HCT116 (cell line): ENCODE measurements around the gene ADI1. TPM values are rescaled to one million over a fixed set of nuclear protein-coding genes. Genes with fewer than 3 reads are reported as not detected.

Experiments used
- ATAC-seq: fragments of 200-7000 bp; cut with Tn5 transposase; 2 replicates; pipeline ENCODE4 v1.9.1; 2020; ENCODE audit warnings: mild to moderate bottlenecking, moderate library complexity
- BruUV-seq: library from RNA; stranded (reverse); fragments of 400-500 nt; replicated peaks from 2 replicates; lab custom pipeline; 2021; lab: Mats Ljungman, UMichigan
- CTCF ChIA-PET: fragments of 300-600 bp; sonication (Branson Sonifier 250); formaldehyde crosslinking; loops from one replicate; lab custom pipeline; 2021; ENCODE audit warnings: antibody characterized with exemption; lab: Charles Lee
- POLR2A ChIA-PET: fragments of 300-600, 350-600 bp; sonication (Branson Sonifier 250); formaldehyde crosslinking; loops from one replicate; lab custom pipeline; 2021; ENCODE audit warnings: antibody characterized with exemption; lab: Charles Lee
- RAD21 ChIA-PET, 2 experiments: fragments of 300-600 bp; sonication (Branson Sonifier 250); formaldehyde crosslinking; loops; one replicate each; lab custom pipeline; 2023; ENCODE audit warnings: low total read pairs in 2 of 2; ENCODE audit not compliant: uncharacterized antibody in 2 of 2, unreplicated experiment in 2 of 2, low non-redundant PET in 1 of 2; lab: Charles Lee
- DNase-seq: peaks from one replicate; pipeline ENCODE4 v3.0.0-alpha.2; 2010; ENCODE audit warnings: low read depth, low spot score
- H2AFZ ChIP-seq: fragments of 200-600 bp; shearing (Covaris generic), sonication (generic); 2 replicates; pipeline ENCODE4 v1.6.1; 2017; ENCODE audit warnings: low read depth, mixed run types, mixed read lengths, antibody characterized with exemption, low read length; ENCODE audit not compliant: poor library complexity, severe bottlenecking
- H3K27ac ChIP-seq: 2 replicates; pipeline ENCODE4 v1.5.1; 2012; ENCODE audit warnings: low read depth, low read length
- H3K27me3 ChIP-seq: fragments of 200-600 bp; sonication (generic); 2 replicates; pipeline ENCODE4 v1.6.1; 2016; ENCODE audit warnings: mixed run types, low read length, mixed read lengths; ENCODE audit not compliant: insufficient read depth
- H3K36me3 ChIP-seq, 2 experiments: fragments of 200-500 bp in 1 of 2; fragments of 200-600 bp in 1 of 2; sonication (Bioruptor generic) in 1 of 2; sonication (generic) in 1 of 2; 2 replicates each; pipeline versions ENCODE4 v1.5.1 to v1.6.1; 2014 to 2016; ENCODE audit warnings: low read length in 2 of 2, inconsistent platforms in 1 of 2, mixed read lengths in 1 of 2, mixed run types in 1 of 2; ENCODE audit not compliant: insufficient read depth in 2 of 2, control insufficient read depth in 1 of 2
- H3K4me1 ChIP-seq, 2 experiments: fragments of 200-600 bp in 1 of 2; sonication (generic) in 1 of 2; 2 replicates each; pipeline versions ENCODE4 v1.5.1 to v1.6.1; 2012 to 2017; ENCODE audit warnings: low read length in 2 of 2, inconsistent platforms in 1 of 2, mild to moderate bottlenecking in 1 of 2, mixed read lengths in 1 of 2, mixed run types in 1 of 2, moderate library complexity in 1 of 2; ENCODE audit not compliant: insufficient read depth in 2 of 2, control insufficient read depth in 1 of 2
- H3K4me2 ChIP-seq: fragments of 200-600 bp; sonication (generic); 2 replicates; pipeline ENCODE4 v1.6.1; 2017; ENCODE audit warnings: mixed run types, low read length, mixed read lengths
- H3K4me3 ChIP-seq, 2 experiments: fragments of 200-600 bp in 1 of 2; sonication (generic) in 1 of 2; replicated peaks in 1 of 2; 2 replicates each; pipeline ENCODE4 v1.5.1; 2011 to 2016; ENCODE audit warnings: low read length in 2 of 2, control low read depth in 1 of 2, low read depth in 1 of 2, mild to moderate bottlenecking in 1 of 2, mixed read lengths in 1 of 2, mixed run types in 1 of 2
- H3K79me2 ChIP-seq: fragments of 200-600 bp; sonication (generic); 2 replicates; pipeline ENCODE4 v1.6.1; 2017; ENCODE audit warnings: mild to moderate bottlenecking, mixed run types, low read length, moderate library complexity, mixed read lengths; ENCODE audit not compliant: insufficient read depth
- H3K9ac ChIP-seq: fragments of 200-600 bp; sonication (generic); 2 replicates; pipeline ENCODE4 v1.6.1; 2016; ENCODE audit warnings: low read length, mixed read lengths
- H3K9me2 ChIP-seq: fragments of 200-600 bp; sonication (generic), shearing (Covaris generic); 2 replicates; pipeline ENCODE4 v1.6.1; 2017; ENCODE audit warnings: mixed run types, mild to moderate bottlenecking, moderate library complexity; ENCODE audit not compliant: insufficient read depth
- H3K9me3 ChIP-seq, 2 experiments: fragments of 200-500 bp in 1 of 2; fragments of 200-600 bp in 1 of 2; sonication (Bioruptor generic) in 1 of 2; sonication (generic) in 1 of 2; 2 replicates each; pipeline ENCODE4 v1.6.1; 2014 to 2017; ENCODE audit warnings: low read length in 2 of 2, mixed read lengths in 2 of 2, inconsistent platforms in 1 of 2, low read depth in 1 of 2, mild to moderate bottlenecking in 1 of 2, mixed run types in 1 of 2, moderate library complexity in 1 of 2; ENCODE audit not compliant: control insufficient read depth in 1 of 2, insufficient read depth in 1 of 2
- H4K20me1 ChIP-seq: fragments of 200-600 bp; sonication (generic), shearing (Covaris generic); 2 replicates; pipeline ENCODE4 v1.6.1; 2017; ENCODE audit warnings: mixed run types, mild to moderate bottlenecking, moderate library complexity; ENCODE audit not compliant: insufficient read depth
- ATF3 ChIP-seq: IDR thresholded peaks from 2 replicates; pipeline ENCODE4 v1.6.1; 2012
- CEBPB ChIP-seq: IDR thresholded peaks from 2 replicates; pipeline ENCODE4 v1.6.1; 2012; ENCODE audit warnings: low read depth
- ELF1 ChIP-seq: IDR thresholded peaks from 2 replicates; pipeline ENCODE4 v1.6.1; 2012; ENCODE audit warnings: low read depth, borderline replicate concordance
- EZH2phosphoT487 ChIP-seq: fragments of 200-600 bp; IDR thresholded peaks from 2 replicates; pipeline ENCODE4 v1.6.1; 2018; ENCODE audit warnings: antibody characterized with exemption, borderline replicate concordance
- FOSL1 ChIP-seq: IDR thresholded peaks from 2 replicates; pipeline ENCODE4 v1.6.1; 2012; ENCODE audit warnings: low read depth
- JUND ChIP-seq: IDR thresholded peaks from 2 replicates; pipeline ENCODE4 v1.6.1; 2012
- POLR2A ChIP-seq: IDR thresholded peaks from 2 replicates; pipeline ENCODE4 v1.7.0; 2011; ENCODE audit warnings: borderline replicate concordance; ENCODE audit not compliant: insufficient read depth, insufficient read length; ENCODE audit errors: extremely low read depth
- POLR2AphosphoS5 ChIP-seq: IDR thresholded peaks from 2 replicates; pipeline ENCODE4 v1.6.1; 2011; ENCODE audit warnings: mild to moderate bottlenecking, low read depth, low read length, moderate library complexity
- RAD21 ChIP-seq: IDR thresholded peaks from 2 replicates; pipeline ENCODE4 v1.6.1; 2012; ENCODE audit warnings: low read depth, mild to moderate bottlenecking
- SIN3A ChIP-seq: IDR thresholded peaks from 2 replicates; pipeline ENCODE4 v1.6.1; 2012; ENCODE audit warnings: low read depth
- SP1 ChIP-seq: IDR thresholded peaks from 2 replicates; pipeline ENCODE4 v1.6.1; 2012; ENCODE audit warnings: low read depth
- SRF ChIP-seq: IDR thresholded peaks from 2 replicates; pipeline ENCODE4 v1.6.1; 2012; ENCODE audit warnings: low read depth
- TCF7L2 ChIP-seq: IDR thresholded peaks from 2 replicates; pipeline ENCODE4 v1.7.0; 2011; ENCODE audit warnings: borderline replicate concordance, inconsistent platforms; ENCODE audit not compliant: insufficient read depth, insufficient read length; ENCODE audit errors: extremely low read depth
- ZFX ChIP-seq: fragments of 450-650 bp; IDR thresholded peaks from 2 replicates; pipeline ENCODE4 v1.6.1; 2017
- intact Hi-C: fragments of 100-400 bp; cut with micrococcal nuclease; formaldehyde crosslinking; loops from 2 replicates; pipeline ENCODE4 v1.10.0; 2022
- total RNA-seq: library from RNA; stranded (reverse); gene quantifications from one replicate; pipeline ENCODE4 v1.2.1, GENCODE V29; 2021; ENCODE audit not compliant: unreplicated experiment
- TF ChIP-seq, protein P1 (sequence below): IDR thresholded peaks from 2 replicates; pipeline ENCODE4 v1.6.1; 2012
- TF ChIP-seq, protein P2 (sequence below), 3 experiments: fragments of 200-600 bp in 1 of 3; sonication (generic) in 1 of 3; IDR thresholded peaks in 2 of 3; conservative IDR thresholded peaks in 1 of 3; 2 replicates each; pipeline ENCODE4 v1.5.1; 2012 to 2017; ENCODE audit warnings: low read depth in 2 of 3, low read length in 2 of 3, antibody characterized with exemption in 1 of 3, borderline replicate concordance in 1 of 3, control low read depth in 1 of 3, mild to moderate bottlenecking in 1 of 3, mixed read lengths in 1 of 3, mixed run types in 1 of 3, moderate library complexity in 1 of 3; ENCODE audit not compliant: insufficient read depth in 1 of 3

ADI1 gene
- total RNA-seq, 1 experiment from 2014 or later = 27.0 TPM

DNA sequence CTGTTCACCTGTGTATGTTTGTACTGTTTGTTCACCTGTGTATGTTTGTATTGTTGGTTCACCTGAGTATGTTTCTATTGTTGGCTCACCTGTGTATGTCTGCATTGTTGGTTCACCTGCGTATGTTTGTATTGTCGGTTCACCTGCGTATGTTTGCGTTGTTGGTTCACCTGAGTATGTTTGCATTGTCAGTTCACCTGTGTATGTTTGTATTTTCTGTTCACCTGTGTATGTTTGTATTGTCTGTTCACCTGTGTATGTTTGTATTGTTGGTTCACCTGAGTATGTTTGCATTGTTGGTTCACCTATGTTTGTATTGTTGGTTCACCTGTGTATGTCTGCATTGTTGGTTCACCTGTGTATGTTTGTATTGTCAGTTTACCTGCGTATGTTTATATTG lies 14.6 kb downstream of the ADI1 start (continued):
- TF ChIP-seq POLR2A (no peak), RAD21 (no peak), TCF7L2 (no peak), ATF3 (no peak), SP1 (no peak), ELF1 (no peak), SIN3A (no peak), JUND (no peak), SRF (no peak)
- TF ChIP-seq, all 23 proteins: peak for 0

DNA sequence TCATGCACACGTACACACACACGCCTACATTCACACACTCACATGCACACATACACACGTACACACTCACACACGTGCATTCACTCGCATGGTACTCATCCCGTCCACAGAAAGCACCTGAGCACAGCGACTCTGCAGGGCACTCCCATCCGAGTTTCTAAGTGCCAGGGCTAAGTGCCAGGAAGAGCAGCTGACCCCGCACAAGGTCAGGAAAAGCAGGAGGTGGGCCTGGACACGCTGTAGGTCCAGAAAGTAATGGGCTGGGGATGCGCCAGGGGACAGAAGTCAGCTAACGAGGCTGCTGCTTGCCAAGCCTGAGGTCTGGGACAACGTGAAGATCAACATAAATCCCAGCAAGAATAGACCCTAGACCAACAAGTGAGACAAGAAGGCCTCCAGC lies 15.8 kb downstream of the ADI1 start:
- intact Hi-C loops = no loop called here
- Histone ChIP-seq H2AFZ (no peak overlapping the region), H3K4me2 (no peak overlapping the region), H3K27me3 (no peaks in the 10 kb centered on the region)
- TF ChIP-seq, protein P1, sequence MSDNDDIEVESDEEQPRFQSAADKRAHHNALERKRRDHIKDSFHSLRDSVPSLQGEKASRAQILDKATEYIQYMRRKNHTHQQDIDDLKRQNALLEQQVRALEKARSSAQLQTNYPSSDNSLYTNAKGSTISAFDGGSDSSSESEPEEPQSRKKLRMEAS = no peak
- TF ChIP-seq RAD21 (no peak), SRF (no peak), ATF3 (no peak), CEBPB (no peak), ZFX (no peak), JUND (no peak), SP1 (no peak), POLR2AphosphoS5 (no peak), EZH2phosphoT487 (no peak), FOSL1 (no peak)
- TF ChIP-seq, protein P2, sequence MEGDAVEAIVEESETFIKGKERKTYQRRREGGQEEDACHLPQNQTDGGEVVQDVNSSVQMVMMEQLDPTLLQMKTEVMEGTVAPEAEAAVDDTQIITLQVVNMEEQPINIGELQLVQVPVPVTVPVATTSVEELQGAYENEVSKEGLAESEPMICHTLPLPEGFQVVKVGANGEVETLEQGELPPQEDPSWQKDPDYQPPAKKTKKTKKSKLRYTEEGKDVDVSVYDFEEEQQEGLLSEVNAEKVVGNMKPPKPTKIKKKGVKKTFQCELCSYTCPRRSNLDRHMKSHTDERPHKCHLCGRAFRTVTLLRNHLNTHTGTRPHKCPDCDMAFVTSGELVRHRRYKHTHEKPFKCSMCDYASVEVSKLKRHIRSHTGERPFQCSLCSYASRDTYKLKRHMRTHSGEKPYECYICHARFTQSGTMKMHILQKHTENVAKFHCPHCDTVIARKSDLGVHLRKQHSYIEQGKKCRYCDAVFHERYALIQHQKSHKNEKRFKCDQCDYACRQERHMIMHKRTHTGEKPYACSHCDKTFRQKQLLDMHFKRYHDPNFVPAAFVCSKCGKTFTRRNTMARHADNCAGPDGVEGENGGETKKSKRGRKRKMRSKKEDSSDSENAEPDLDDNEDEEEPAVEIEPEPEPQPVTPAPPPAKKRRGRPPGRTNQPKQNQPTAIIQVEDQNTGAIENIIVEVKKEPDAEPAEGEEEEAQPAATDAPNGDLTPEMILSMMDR (IDR thresholded peaks at IDR 0.05 in 2 of 3, conservative IDR thresholded peaks at IDR 0.05 in 1 of 3; ENCODE audit: borderline replicate concordance in 1 of 3, insufficient read depth in 1 of 3, low read depth in 2 of 3, low read length in 2 of 3) = no peak
- TF ChIP-seq, all 23 proteins: peak for 0
- Histone ChIP-seq H3K27ac (no peak overlapping the region), H3K4me1 (no peaks in the 10 kb centered on the region), H4K20me1 (no peaks in the 10 kb centered on the region), H3K36me3 (0 out of 4 replicates have a peak, but pooled peaks cover 0 to 3% of the 10 kb centered on the region in 2 experiments), H3K79me2 (no peaks in the 10 kb centered on the region), H3K9me3 (no peaks in the 10 kb centered on the region), H3K9ac (no peak overlapping the region), H3K4me3 (no peak overlapping the region), H3K9me2 (no peaks in the 10 kb centered on the region)
- no TSS peak for BruUV-seq
- CTCF ChIA-PET = no interaction called here
- ATAC-seq (no peak), DNase-seq (no peak)
- POLR2A ChIA-PET = no interaction called here
- RAD21 ChIA-PET = no interaction called here
